Psoas muscle (tissue), 8 donors: ENCODE measurements around the gene CRADD. TPM values are rescaled to one million over a fixed set of nuclear protein-coding genes. Genes with fewer than 3 reads are reported as not detected.

Experiments
- ATAC-seq, 4 donors: fragments of 200-7000 bp; cut with Tn5 transposase; one replicate each; pipeline ENCODE4 v1.9.1; 2020; ENCODE audit warnings: moderate library complexity in 3 of 4, mild to moderate bottlenecking in 2 of 4
- DNase-seq, 2 donors: peaks; one replicate each; pipeline ENCODE4 v3.0.0-alpha.2; 2020
- H3K27ac ChIP-seq: fragments of 200-600 bp; one replicate; pipeline ENCODE4 v1.8.0; 2022
- H3K27me3 ChIP-seq, 3 donors: fragments of 200-600 bp in 1 of 3; one replicate each; pipeline versions ENCODE4 v1.6.1 to v1.8.0; 2013 to 2022; ENCODE audit warnings: low read length in 2 of 3, mild to moderate bottlenecking in 2 of 3, moderate library complexity in 1 of 3; ENCODE audit not compliant: insufficient read depth in 3 of 3
- H3K36me3 ChIP-seq, 2 donors: fragments of 200-600 bp in 1 of 2; one replicate each; pipeline versions ENCODE4 v1.6.1 to v1.8.0; 2013 to 2022; ENCODE audit warnings: low read depth in 1 of 2, mild to moderate bottlenecking in 1 of 2, moderate library complexity in 1 of 2; ENCODE audit not compliant: insufficient read depth in 1 of 2
- H3K4me1 ChIP-seq: fragments of 200-600 bp; one replicate; pipeline ENCODE4 v1.8.0; 2022
- H3K4me3 ChIP-seq: fragments of 200-600 bp; one replicate; pipeline ENCODE4 v1.8.0; 2022; ENCODE audit warnings: mild to moderate bottlenecking
- H3K9me3 ChIP-seq: fragments of 200-600 bp; one replicate; pipeline ENCODE4 v1.8.0; 2022
- CTCF ChIP-seq: fragments of 200-600 bp; IDR thresholded peaks from one replicate; pipeline ENCODE4 v1.8.0; 2022; ENCODE audit warnings: antibody characterized with exemption
- WGBS, 3 donors: extraction: QIAGEN DNeasy Blood & Tissue Kit; methylation state at CpG; one replicate each; pipeline versions ENCODE4 v1.1.6 to v1.1.7; 2013; 5-methylcytosine and 5-hydroxymethylcytosine counted together
- intact Hi-C, 2 donors: fragments of 100-400 bp; cut with DNase I; formaldehyde crosslinking; loops; one replicate each; pipeline versions ENCODE4 v1.11.0 to v1.14.2; 2022
- polyA plus RNA-seq, 3 donors: library from polyadenylated mRNA; stranded (reverse); fragments of 200-250 nt; gene quantifications; one replicate each; pipeline ENCODE4 v1.2.3, GENCODE V29; 2013
- total RNA-seq, 4 donors: library from RNA; stranded (reverse); fragmentation: NEBNext Ultra II Directional in 2 of 4; extraction: Animal tissue kit (Norgen Biotek cat#: 25700) in 2 of 4; gene quantifications; one replicate each; pipeline versions ENCODE4 v1.2.1 to v1.2.4, GENCODE V29; 2021 to 2023
- donor health status: healthy with polysubstance abuse.
- donor health status: DM: no; HTN: no; CAD: no; lungs with moderate emphysema.
- donor health status: Bipolar disorder and iron deficiency.
- donor health status: healthy.
- donor health status: DM: yes; HTN: yes; CAD: no.
- donor health status: DM: no; HTN: no; CAD: no.
- donor health status: DM: no; HTN: no; CAD: no.
- donor health status: DM: yes; HTN: yes; CAD: no.

The CRADD gene
- total and polyA plus RNA-seq, 7 donors = 11.0 to 21.1 (median 12.7) TPM

- H3K4me3 ChIP-seq = no peak overlapping the region
- H3K27ac ChIP-seq = no peak overlapping the region
- TF ChIP-seq CTCF = no peak
- DNase-seq = no peak
- no peaks in the 10 kb centered on the region for H3K27me3 ChIP-seq
- no peak for ATAC-seq
- WGBS, 3 donors = 10 to 26% (median 15%) methylated on average over 6 of the region's 6 CpGs
- no peaks in the 10 kb centered on the region for H3K9me3 ChIP-seq
- intact Hi-C loops = no loop called here
- H3K4me1 ChIP-seq = peaks cover 41% of the 10 kb centered on the region
- no peaks in the 10 kb centered on the region for H3K36me3 ChIP-seq
Observed at GRCh38 chr12:93825931-93826555, 148.9 kb downstream of the CRADD start.

- Histone ChIP-seq H3K4me1 (peaks cover 41% of the 10 kb centered on the region), H3K4me3 (no peak overlapping the region), H3K27me3 (no peaks in the 10 kb centered on the region), H3K27ac (no peak overlapping the region), H3K36me3 (no peaks in the 10 kb centered on the region), H3K9me3 (no peaks in the 10 kb centered on the region)
- WGBS, 3 donors = 78 to 86% (median 79%) methylated on average over 6 of the region's 6 CpGs
- DNase-seq = no peak
- TF ChIP-seq CTCF = no peak
- ATAC-seq = no peak
- intact Hi-C loops = no loop called here
Observed at GRCh38 chr12:93827179-93827578, 150.0 kb downstream of the CRADD start.

GRCh38 chr12:93827669-93828068, 150.5 kb downstream of the CRADD start:
- no peak for DNase-seq
- Histone ChIP-seq H3K36me3 (no peaks in the 10 kb centered on the region), H3K9me3 (no peaks in the 10 kb centered on the region), H3K4me1 (peaks cover 41% of the 10 kb centered on the region), H3K27ac (no peak overlapping the region), H3K4me3 (no peak overlapping the region), H3K27me3 (no peaks in the 10 kb centered on the region)
- TF ChIP-seq CTCF = no peak
- WGBS, 3 donors = 96 to 97% (median 97%) methylated on average over 2 of the region's 2 CpGs
- intact Hi-C loops = no loop called here
- ATAC-seq = no peak

- H3K4me3 ChIP-seq = no peak overlapping the region
- no peaks in the 10 kb centered on the region for H3K36me3 ChIP-seq
- no peak for ATAC-seq
- no peaks in the 10 kb centered on the region for H3K9me3 ChIP-seq
- H3K4me1 ChIP-seq = peaks cover 32% of the 10 kb centered on the region
- no peaks in the 10 kb centered on the region for H3K27me3 ChIP-seq
- no peak for DNase-seq
- H3K27ac ChIP-seq = no peak overlapping the region
- intact Hi-C loops = no loop called here
- no peak for TF ChIP-seq CTCF
- WGBS, 3 donors = 32 to 52% (median 36%) methylated on average over 2 of the region's 2 CpGs
Observed at GRCh38 chr12:93829016-93829415, 151.8 kb downstream of the CRADD start.

- intact Hi-C loops = no loop called here
- H3K27me3 ChIP-seq = no peaks in the 10 kb centered on the region
- no peak for DNase-seq
- no peak for ATAC-seq
- H3K27ac ChIP-seq = no peak overlapping the region
- peaks cover 8% of the 10 kb centered on the region for H3K4me1 ChIP-seq
- H3K9me3 ChIP-seq = no peaks in the 10 kb centered on the region
- TF ChIP-seq CTCF = no peak
- no peak overlapping the region for H3K4me3 ChIP-seq
- 77 to 80% (median 77%) methylated on average over 5 of the region's 5 CpGs for WGBS, 3 donors
- H3K36me3 ChIP-seq = no peaks in the 10 kb centered on the region
Observed at GRCh38 chr12:93831374-93831773, 154.2 kb downstream of the CRADD start.
